ENCODE results near the gene MAP7D3.
"Not testable (repeated sequence)": the region's sequence is repeated elsewhere in the genome, so short reads cannot be mapped to it uniquely, and the experiment has no call there.

MAP7D3 gene, protein sequence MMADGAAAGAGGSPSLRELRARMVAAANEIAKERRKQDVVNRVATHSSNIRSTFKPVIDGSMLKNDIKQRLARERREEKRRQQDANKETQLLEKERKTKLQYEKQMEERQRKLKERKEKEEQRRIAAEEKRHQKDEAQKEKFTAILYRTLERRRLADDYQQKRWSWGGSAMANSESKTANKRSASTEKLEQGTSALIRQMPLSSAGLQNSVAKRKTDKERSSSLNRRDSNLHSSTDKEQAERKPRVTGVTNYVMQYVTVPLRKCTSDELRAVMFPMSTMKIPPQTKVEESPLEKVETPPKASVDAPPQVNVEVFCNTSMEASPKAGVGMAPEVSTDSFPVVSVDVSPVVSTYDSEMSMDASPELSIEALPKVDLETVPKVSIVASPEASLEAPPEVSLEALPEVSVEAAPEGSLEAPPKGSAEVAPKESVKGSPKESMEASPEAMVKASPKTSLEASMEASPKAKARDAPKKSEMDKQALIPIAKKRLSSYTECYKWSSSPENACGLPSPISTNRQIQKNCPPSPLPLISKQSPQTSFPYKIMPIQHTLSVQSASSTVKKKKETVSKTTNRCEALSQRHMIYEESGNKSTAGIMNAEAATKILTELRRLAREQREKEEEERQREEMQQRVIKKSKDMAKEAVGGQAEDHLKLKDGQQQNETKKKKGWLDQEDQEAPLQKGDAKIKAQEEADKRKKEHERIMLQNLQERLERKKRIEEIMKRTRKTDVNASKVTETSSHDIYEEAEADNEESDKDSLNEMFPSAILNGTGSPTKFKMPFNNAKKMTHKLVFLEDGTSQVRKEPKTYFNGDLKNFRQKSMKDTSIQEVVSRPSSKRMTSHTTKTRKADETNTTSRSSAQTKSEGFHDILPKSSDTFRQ
- total RNA-seq: 3.5 to 14.9 (median 10.4) reads per million in 17 experiments

DNA sequence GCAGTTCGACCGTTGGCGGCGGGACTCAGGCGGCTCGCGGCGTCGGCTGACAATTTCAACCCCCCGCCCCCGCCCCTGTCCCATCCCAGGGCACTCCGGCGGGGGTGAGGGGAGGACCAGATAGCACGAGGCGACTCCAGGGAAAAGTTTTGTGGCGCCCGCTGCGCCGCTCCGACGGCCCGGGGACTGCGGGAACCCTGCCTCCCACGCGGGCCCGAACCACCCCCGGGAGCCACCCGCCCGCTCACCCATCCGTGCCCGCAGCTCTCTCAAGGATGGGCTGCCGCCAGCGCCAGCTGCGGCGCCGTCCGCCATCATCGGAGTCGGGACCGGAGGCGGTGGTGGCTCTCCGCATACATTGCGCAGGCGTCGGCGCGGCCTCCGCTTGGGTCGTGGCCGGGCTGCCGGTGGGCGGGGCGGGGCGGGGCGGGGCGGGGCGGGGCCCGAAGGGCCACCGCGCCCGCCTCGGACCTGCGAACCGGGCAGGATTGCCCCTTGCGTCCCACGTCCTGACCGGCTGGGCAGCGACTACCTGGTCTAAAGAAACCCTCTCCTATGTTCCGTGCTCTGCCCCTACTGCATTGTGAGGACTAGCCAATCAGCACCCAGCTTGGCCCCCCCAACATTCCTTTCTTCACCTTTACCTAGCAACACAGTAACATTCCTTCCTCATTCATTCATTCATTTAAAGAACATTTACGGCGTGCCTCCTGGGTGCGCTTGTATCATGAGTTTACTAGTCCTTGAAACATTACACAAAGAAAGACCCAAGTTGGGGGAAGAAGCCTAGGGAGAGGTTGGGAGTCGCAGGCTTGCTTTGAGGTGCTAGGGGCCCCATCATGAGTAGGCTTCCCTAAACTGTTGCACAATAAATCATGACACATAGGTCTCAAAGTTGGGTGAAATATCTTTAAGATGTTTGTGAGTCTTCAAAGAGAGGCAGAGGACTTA is at the start of gene MAP7D3:
Gene MAP7D3, minus strand, starts transcription at position 360 of the 951 bp plus-strand sequence. Its CDS starts 42 bp downstream, at position 318.
- DNase-seq: peak; percentile 52 to 82 (median 68)

DNA sequence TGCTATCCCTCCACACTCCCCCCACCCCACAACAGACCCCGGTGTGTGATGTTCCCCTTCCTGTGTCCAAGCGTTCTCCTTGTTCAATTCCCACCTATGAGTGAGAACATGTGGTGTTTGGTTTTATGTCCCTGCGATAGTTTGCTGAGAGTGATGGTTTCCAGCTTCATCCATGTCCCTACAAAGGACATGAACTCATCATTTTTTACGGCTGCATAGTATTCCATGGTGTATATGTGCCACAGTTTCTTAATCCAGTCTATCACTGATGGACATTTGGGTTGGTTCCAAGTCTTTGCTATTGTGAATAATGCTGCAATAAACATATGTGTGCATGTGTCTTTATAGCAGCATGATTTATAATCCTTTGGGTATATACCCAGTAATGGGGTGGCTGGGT is 49.5 kb upstream of the MAP7D3 start, which contains the start of gene ADGRG4:
Gene ADGRG4, plus strand, starts transcription at position 243 of the 400 bp plus-strand sequence. CDS start 7,815 bp downstream, outside the sequence.
- DNase-seq: not testable (repeated sequence)

DNA sequence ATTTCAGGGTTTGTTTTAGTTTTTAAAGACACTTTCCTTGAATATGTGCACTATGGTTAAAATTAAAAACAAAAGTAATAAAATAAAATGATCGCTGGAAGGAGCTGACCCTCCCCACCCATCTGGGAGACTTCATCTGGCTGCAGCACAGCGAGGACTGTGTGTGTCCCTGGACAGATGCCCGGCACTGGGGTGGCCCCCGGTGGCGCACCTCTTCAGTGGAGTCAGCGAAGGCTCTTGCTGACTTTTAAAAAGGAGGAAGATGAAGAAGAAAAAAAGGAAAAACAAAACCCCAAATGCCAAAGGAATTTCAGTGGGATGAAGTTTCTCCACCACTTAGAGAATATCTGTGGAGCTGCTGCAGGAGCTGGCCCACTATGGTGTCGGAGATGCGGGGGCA is 44.2 kb upstream of the MAP7D3 start:
- DNase-seq: no peak

DNA sequence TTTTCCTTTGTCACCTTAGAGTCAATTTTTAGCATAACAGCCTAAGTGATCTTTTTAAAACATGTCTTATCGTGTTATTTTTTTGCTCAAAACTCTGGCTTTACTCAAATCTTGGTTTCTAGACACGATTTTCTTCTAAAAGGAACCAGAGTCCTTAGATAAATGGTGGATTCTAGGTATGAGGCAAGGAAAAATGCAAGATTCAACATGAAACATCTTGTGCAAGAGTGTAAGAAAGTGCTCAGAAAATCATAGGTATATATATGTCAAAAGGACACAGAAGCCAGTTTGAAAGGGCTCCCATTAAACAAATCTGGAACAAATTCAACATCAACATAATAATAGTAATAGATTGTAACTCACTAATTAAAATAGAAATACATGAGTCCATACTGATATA is 41.5 kb upstream of the MAP7D3 start:
- DNase-seq: no peak

DNA sequence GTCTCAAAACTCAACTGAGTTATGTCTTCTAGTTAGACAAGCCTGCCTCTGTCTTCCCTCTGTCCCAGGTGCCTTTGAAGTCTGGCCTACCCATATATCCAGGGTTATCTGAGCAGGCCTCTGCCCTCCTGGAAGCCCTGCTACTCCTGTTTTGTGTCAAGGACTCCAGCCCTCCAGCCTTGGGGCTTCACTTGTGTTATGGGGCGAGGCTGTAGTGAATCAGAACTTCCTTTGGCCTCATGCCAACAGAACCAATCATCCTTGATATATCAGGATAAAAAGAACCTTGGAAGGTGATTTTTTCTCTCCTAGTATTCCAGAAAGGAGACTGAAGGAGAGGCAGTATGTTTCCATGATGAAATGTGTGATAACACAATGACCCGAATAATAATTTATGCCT is 40.6 kb upstream of the MAP7D3 start:
- DNase-seq: no peak

DNA sequence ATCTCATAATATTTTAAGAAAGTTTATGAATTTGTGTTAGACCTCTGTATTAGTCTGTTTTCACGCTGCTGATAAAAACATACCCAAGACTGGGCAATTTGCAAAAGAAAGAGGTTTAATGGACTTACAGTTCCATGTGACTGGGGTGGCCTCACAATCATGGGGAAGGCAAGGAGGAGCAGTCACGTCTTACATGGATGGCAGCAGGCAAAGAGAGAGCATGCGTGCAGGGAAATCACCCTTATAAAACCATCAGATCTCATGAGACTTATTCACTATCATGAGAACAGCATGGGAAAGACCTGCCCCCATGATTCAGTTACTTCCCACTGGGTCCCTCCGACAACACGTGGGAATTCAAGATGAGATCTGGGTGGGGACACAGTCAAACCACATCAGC is 35.2 kb upstream of the MAP7D3 start:
- DNase-seq: not testable (repeated sequence)

DNA sequence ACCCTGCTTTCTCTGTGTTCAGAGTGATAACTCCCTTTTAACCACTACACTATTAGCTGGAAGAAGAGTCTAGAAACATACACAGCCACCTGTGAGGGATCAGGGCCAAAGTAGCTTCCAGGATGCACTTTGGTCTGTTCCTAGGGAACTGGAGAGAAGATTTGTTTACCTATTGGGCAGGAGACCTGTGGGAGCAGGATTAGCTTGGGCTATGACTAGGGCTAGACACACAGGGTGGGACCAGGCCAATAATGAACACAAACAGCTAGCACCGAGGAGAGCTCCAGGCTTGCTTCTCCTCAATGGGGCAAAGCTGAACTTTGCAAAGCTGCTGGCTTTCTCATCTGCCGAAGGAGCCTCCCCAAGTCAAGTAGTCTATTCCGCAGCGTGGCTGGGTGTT is 24.4 kb upstream of the MAP7D3 start:
- DNase-seq: no peak

DNA sequence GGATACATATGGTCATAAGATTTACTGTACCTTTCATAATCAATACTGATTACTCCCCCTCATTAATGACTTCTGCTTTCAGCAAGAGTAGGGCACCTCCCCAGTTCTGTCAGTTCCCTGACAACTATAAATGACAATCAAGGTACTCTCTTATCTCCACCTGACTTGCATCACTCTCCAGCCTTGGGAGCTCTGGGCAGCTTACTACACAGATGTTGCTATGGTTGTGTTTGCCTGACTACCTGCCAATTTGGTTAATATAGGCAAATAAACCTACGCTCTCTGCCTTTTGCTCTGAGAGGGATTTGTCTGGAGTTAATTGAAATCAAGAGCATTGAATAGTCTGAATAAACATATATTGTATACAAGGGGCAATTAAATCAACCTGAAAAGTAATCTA is 22.8 kb upstream of the MAP7D3 start:
- DNase-seq: no peak

DNA sequence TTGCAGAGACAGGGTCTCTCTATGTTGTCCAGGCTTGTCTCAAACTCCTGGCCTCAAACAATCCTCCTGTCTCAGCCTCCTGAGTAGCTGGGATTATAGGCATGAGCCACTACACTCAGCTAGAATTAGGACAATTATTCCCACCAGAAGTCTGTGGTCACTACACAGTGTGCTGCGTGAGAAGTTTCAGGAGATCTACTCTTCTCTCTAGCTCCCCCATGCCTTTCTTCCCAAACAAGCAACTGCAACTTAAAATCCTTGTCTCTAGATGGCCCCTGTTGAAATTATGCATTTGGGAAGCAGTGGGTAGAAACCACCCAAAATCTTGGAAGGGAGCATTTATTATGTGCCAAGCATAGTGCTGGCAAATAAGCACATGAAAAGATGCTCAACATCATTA is 21.1 kb upstream of the MAP7D3 start:
- DNase-seq: peak in 1 of 4 experiments; percentile 7

DNA sequence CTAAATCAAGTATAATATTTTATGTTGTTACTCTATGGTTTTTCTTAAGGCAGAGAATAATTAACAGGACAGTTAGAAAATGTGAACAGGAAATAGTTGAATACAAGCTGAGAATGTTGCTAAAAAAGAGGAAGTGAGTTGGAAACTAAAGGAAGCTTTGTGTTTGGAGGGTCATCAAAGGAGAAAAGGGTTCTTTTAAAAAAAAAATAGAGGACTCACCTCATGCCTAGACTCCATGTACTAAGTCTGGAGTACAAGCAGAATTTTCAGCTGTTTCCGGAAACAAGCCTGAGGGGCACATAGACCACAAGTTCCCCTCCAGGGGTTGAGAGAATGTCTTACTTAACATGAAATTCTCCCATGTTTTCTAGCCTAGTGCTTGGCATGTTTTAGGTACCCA is 20.1 kb upstream of the MAP7D3 start:
- peak in 2 of 4 experiments; percentile 20 to 41 for DNase-seq

DNA sequence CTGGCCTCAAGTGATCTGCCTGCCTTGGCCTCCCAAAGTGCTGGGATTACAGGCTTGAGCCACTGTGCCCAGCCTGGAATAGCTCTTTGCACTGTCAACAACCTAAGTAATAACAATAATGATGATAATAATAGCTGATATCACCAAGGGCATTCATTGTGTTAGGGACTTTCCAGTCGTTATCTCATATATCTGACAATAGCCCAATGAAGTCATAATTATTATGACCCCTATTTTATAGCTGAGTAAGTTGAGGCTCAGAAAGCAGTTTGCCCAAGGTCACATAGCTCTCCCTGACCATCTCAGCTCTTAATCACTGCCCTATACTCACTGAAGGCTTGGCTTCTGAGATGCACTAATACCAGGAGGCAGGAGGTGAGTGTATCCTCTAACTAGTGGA is 18.7 kb upstream of the MAP7D3 start:
- no peak for DNase-seq

DNA sequence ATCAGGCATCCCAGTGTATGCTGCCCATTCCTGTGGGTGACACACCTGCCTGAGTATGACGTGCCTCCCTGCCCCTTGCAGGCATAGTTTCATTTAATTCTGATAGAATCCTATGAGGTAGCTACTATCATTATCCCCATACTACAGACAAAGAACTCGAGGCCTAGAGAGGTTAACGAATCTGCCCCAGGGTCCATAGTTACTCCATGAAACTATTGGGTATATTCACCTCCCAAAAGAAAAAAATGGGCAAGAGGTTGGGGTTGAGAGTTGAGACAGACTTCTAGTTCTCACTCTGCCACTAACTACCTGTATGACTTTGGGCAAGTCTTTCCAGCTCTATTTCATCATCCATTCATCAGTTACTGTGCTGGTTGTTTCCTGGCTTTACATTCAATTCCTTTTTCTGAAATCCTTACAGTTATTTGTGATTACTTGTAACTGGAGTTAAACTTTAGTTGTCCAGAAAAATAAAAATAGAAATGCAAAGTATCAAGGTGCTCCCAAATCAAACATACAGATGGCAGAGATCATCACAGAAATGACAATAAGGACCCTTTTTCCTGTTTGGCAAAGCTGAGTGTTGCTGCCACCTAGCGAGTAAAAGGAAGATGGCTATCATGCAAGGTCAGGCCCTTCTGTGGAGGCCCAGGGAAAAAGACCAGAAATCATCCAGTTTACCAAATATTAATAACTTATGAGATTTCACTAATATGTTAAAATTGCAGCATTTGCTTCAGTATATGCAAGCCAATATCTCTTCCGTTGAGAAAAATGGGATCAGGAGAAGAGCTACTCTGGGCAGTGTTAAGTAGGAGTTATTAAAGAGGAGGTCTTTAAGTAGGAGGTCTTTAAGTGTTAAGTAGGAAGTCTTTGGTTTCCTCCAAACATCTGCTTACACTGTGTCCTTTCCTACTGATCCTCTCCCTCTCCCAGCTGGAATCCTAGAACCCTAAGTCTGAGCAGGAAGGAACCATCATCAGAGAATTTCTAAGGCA is 17.1 kb upstream of the MAP7D3 start:
- peak; percentile 36 to 66 (median 48) for DNase-seq

DNA sequence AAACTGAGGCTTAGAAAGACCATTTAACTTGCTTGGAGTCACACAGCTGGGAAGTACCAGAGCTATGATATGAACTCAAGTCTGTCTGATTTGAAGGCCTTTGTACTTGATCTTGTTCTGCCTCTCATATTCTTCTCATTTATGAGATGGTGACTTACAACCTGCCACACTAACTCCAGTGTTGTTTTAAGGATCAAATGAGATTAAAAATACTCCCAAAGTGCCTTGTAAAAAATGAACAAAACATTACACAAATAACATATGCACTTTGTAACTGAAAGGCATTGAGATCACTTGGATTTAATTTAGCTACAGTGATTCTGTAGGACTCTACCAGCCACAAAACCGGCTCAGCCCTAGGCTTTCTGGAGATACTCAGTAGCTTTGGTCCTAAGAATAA is 15.6 kb upstream of the MAP7D3 start:
- DNase-seq: no peak

DNA sequence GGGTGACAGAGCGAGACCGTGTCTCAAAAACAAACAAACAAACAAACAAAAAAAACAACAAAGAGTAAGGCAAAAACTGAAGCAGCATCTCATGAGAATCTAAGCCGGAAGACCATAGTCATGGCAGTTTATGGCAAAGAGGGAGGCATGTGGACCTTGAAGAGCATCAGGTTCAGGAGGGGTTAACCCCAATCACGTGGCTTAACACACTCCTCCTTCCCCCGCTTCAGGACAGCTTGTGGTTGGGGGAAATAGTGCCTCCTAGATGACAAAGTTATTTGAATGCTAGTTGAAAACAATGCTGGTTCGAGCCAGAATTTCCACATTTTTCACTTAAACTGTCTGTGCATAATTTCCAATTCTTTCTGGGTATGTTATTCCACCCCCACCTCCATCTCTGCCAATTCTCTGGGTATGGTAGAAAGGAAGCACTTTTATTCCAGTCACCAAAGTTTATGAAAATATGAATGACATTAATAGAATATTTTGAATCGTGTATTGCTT is 11.7 kb upstream of the MAP7D3 start:
- DNase-seq: no peak

DNA sequence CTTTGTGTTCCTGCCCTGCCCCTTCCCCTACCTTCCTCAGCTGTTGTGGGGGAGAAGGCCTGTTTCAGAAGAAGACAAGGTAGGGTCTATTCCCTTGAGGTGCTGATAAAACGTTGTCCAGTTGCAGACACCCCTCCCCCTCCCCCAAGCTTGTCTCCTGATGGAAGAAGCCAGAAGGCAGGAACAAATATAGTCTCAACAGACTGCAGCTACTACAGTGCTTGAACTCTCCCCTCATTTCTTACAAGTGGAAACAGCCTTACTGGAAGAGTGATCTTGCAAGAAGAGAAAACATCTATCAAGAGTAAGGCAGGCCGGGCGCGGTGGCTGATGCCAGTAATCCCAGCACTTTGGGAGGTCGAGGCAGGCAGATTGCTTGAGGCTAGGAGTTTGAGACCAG is 11.0 kb upstream of the MAP7D3 start:
- DNase-seq: no peak

DNA sequence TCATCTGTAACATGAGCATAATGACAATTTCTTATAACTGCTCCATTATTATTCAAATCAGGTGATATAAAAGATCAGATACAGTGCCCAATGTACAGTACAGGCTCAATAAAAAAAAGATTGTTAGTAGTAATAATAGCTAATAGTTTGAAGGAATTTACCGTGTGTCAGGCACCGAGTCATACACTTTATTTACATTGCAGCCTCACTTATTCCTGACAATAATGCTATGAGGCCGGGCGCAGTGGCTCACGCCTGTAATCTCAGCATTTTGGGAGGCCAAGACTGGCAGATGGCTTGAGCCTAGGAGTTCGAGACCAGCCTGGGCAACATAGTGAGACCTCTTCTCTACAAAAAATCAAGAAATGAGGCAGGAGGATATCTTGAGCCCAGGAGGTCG is 10.1 kb upstream of the MAP7D3 start:
- no peak for DNase-seq

DNA sequence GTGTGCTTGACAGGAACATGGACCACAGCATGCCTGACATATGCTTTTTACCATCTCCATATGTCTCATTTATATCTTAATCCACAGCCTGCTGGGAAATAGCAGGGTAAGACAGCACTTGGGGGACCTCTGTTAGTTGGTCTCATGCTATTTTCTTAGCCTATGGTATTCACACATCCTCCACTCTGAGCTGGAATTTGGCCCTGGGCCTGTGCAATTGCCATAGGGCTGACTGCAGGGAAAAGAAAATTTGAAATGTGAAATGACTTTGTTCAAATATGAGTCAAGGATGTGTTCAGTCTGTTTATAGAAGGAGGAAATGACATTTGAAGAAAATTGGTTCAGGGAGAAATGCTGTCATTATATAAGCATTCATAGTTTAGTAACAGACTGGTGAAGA is 9.6 kb upstream of the MAP7D3 start:
- DNase-seq: peak in 1 of 4 experiments; percentile 1

DNA sequence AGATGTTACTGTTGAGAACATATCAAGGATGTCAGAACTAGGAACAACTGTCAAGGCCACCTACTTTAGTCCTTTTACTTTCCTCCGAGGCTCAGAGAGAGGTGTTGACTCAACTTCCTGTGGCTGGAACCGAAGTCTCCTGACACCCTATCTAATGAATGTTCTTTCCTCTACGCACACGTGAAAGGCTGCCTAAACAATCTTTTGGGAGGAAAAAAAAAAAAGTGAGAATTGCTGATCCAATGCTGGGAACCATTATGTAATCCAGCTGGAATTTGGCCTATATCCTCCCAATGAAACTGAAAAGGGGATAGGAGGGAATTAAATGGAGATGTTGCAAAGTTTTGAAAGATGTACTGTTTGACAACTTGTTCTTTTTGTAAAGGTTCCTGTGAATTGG is 8.3 kb upstream of the MAP7D3 start:
- DNase-seq: peak in 2 of 4 experiments; percentile 11 to 16

DNA sequence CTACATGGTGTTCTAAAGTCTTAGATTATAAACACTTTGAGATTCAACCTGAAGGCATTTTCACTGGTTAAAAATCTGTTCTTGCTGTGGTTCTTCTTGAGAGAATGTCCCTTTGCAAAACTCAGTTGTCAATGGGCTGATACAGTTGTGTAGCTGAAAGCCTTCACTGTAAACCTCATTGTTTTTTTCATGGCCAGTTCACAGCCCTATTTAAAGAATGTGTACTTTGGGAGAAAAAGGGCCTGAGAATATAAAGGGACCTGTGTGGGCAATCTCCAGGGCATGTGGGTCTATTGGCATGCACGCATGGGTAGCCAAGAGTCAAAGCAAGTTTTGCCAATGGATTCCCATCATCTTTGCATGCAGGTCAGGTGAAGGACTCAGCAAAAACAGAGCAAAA is 7.8 kb upstream of the MAP7D3 start:
- no peak for DNase-seq

DNA sequence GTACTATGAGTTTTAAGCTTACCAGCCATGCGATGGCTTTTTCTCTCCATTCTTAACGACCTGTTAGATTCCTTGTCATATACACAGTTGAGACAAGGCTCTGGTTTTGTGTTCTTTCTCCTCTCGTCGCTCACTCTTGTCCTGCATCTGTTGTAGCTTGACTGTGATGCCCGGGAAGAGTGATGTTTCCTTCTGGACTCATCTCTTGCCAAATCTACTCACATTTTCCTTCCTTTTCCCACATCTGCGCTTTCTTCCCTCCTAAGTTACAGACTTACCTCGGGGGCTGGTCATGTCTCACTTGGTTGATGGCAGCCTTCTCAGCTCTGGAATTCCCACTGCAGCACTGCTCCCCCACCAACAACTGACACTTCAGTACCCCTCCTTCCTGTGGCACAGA is 4.8 kb upstream of the MAP7D3 start:
- DNase-seq: no peak

DNA sequence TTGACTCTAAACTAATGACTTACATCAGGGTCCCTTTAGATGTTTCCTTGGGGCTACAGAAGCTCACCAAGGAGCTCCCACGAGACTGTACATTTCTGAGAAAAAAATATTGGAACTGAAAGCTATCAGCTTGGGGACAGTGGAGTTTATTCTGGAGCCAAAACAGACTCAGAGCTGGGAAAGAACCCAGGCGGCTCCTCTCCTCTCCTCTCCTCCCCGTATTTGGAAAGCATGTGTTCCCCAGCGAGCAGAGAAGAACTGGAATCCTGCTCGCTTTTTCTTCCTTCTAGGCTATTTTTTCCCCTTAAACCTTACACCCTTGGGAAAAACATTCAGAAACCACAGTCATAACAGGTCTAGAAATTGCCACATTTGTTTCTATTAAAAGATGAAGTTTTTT is 4.3 kb upstream of the MAP7D3 start:
- no peak for DNase-seq

Measured in suppressor macrophage (primary cell).